GM12892 (cell line): ENCODE measurements around the gene TLE1.

Source experiments
- POLR2A ChIP-seq: IDR thresholded peaks from 2 replicates; pipeline ENCODE4 v1.6.1; 2011; ENCODE audit warnings: low read depth, low read length, control low read depth
- POLR2AphosphoS5 ChIP-seq: IDR thresholded peaks from 2 replicates; pipeline ENCODE4 v1.6.1; 2011; ENCODE audit warnings: low read depth, low read length, control low read depth

DNA sequence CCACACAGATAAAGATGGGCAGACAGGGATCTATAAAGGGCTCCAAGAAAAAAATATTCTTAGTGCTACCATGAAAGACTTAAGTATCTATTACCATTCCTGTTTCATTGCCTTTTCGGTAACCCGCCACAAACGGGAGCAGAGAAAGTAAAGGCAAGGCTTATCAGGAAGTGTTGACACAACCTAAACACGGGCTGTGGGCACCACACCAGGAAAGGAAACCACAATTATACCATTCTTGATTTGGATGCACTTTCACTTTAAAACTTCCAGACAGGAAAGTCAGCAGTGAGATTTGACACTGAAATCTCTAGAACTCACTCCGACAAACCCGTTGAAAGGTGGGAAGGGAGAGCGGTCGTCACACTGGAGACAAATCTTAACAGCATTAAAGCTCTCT is 6.5 kb downstream of the TLE1 start:
- TF ChIP-seq POLR2A, result no peak
- TF ChIP-seq POLR2AphosphoS5, result no peak
